ENCODE results near the gene TANK. TPM values are rescaled to one million over a fixed set of nuclear protein-coding genes. Genes with fewer than 3 reads are reported as not detected.

Gene TANK
- total and polyA plus RNA-seq, 2 experiments from 2014 or later, result 27.7 to 35.4 TPM

- TF ChIP-seq ZNF462 (CRISPR knock-in tag; IDR thresholded peaks at IDR 0.05), result no peak
Observed at GRCh38 chr2:161241894-161242293, 81.7 kb downstream of the TANK start (continued).

- Histone ChIP-seq H3K36me3 (ENCODE audit: insufficient read depth) (no peaks in the 10 kb centered on the region), H4K20me1 (replicated peaks; ENCODE audit: insufficient read depth) (0 out of 2 replicates have a peak, but pooled peaks cover 6% of the 10 kb centered on the region), H3K9me2 (ENCODE audit: insufficient read depth) (no peaks in the 10 kb centered on the region), H3K27me3 (ENCODE audit: insufficient read depth) (peaks cover 85% of the 10 kb centered on the region), H3K4me1 (ENCODE audit: insufficient read depth) (peaks cover 44% of the 10 kb centered on the region), H3K4me2 (peak overlapping the region; percentile 80; the same call in 1 of the 2 replicates), H3F3A (replicated peaks; ENCODE audit: low read depth) (0 out of 2 replicates have a peak, but pooled peaks cover 2% of the 10 kb centered on the region), H3K27ac (ENCODE audit: low read depth) (no peak overlapping the region), H2AFZ (no peak overlapping the region), H3K4me3 (no peak overlapping the region), H3K79me2 (replicated peaks; ENCODE audit: insufficient read depth) (no peaks in the 10 kb centered on the region)
- peaks cover 48% of the 10 kb centered on the region for H3K27me3 Mint-ChIP-seq (ENCODE audit: insufficient read depth, low read depth, poor library complexity)
- peaks cover 41% of the 10 kb centered on the region for H3K4me1 Mint-ChIP-seq
- DNase-seq (ENCODE audit: low spot score) (peak; percentile 13), ATAC-seq (no peak)
- TF ChIP-seq POLR2AphosphoS5 (IDR thresholded peaks at IDR 0.05; ENCODE audit: low read depth) (no peak), EZH2 (IDR thresholded peaks at IDR 0.05; ENCODE audit: low read depth, unreplicated experiment) (peak; percentile 32)
- H3K9me3 Mint-ChIP-seq, result no peaks in the 10 kb centered on the region
- no peak overlapping the region for H3K27ac Mint-ChIP-seq
- H3K4me3 Mint-ChIP-seq, result no peak overlapping the region
- H3K36me3 Mint-ChIP-seq (ENCODE audit: low read depth), result no peaks in the 10 kb centered on the region
Observed at GRCh38 chr2:161243312-161243711, 83.1 kb downstream of the TANK start.

- Histone ChIP-seq H2AFZ (no peak overlapping the region), H3K4me3 (peak overlapping the region; percentile 52), H3K79me2 (replicated peaks; ENCODE audit: insufficient read depth) (no peaks in the 10 kb centered on the region), H3K27ac (ENCODE audit: low read depth) (no peak overlapping the region), H3F3A (replicated peaks; ENCODE audit: low read depth) (0 out of 2 replicates have a peak, but pooled peaks cover 2% of the 10 kb centered on the region), H3K4me1 (ENCODE audit: insufficient read depth) (peaks cover 46% of the 10 kb centered on the region), H3K27me3 (ENCODE audit: insufficient read depth) (peaks cover 83% of the 10 kb centered on the region), H3K9me2 (ENCODE audit: insufficient read depth) (no peaks in the 10 kb centered on the region), H4K20me1 (replicated peaks; ENCODE audit: insufficient read depth) (0 out of 2 replicates have a peak, but pooled peaks cover 6% of the 10 kb centered on the region), H3K4me2 (peak overlapping the region; percentile 80), H3K36me3 (ENCODE audit: insufficient read depth) (no peaks in the 10 kb centered on the region)
- H3K4me1 Mint-ChIP-seq, result peaks cover 41% of the 10 kb centered on the region
- no peaks in the 10 kb centered on the region for H3K36me3 Mint-ChIP-seq (ENCODE audit: low read depth)
- no peak overlapping the region for H3K27ac Mint-ChIP-seq
- peak; percentile 40 for DNase-seq (ENCODE audit: low spot score)
- TF ChIP-seq ZNF114 (CRISPR knock-in tag; IDR thresholded peaks at IDR 0.05), result no peak
- peak; percentile 7 for TF ChIP-seq EZH2 (IDR thresholded peaks at IDR 0.05; ENCODE audit: low read depth, unreplicated experiment)
- no peak for TF ChIP-seq STAT1 (IDR thresholded peaks at IDR 0.05; ENCODE audit: unreplicated experiment)
- peaks cover 44% of the 10 kb centered on the region for H3K27me3 Mint-ChIP-seq (ENCODE audit: insufficient read depth, low read depth, poor library complexity)
- H3K9me3 Mint-ChIP-seq, result no peaks in the 10 kb centered on the region
- peak; percentile 13 for ATAC-seq
- H3K4me3 Mint-ChIP-seq, result peak overlapping the region; percentile 82
Observed at GRCh38 chr2:161243905-161244304, 83.7 kb downstream of the TANK start.
